Measurements from ENCODE around the gene SMG9.

SMG9 gene

GRCh38 chr19:43754503-43755255 is at the start of gene SMG9:
Gene SMG9, minus strand, starts transcription at chr19:43754962. Its CDS starts 4,221 bp downstream, at chr19:43750741.
- DNase-seq (ENCODE audit: low read depth, low spot score) = peak; percentile 78

- DNase-seq (ENCODE audit: low read depth, low spot score) = no peak
These were observed 49.7 kb upstream of the SMG9 start for GRCh38 chr19:43804432-43804831.

GRCh38 chr19:43802216-43802951 is 47.6 kb upstream of the SMG9 start, which contains the start of gene LYPD5:
Gene LYPD5, minus strand, starts transcription at chr19:43802447. Its CDS starts 67 bp downstream, at chr19:43802380.
- DNase-seq (ENCODE audit: low read depth, low spot score) = no peak

GRCh38 chr19:43799502-43800142 is 44.9 kb upstream of the SMG9 start:
- no peak for DNase-seq (ENCODE audit: low read depth, low spot score)

GRCh38 chr19:43798546-43799409 is 44.0 kb upstream of the SMG9 start:
- DNase-seq (ENCODE audit: low read depth, low spot score) = no peak

- no peak for DNase-seq (ENCODE audit: low read depth, low spot score)
These were observed 43.3 kb upstream of the SMG9 start for GRCh38 chr19:43798026-43798545.

GRCh38 chr19:43797556-43797955 is 42.8 kb upstream of the SMG9 start:
- DNase-seq (ENCODE audit: low read depth, low spot score) = no peak

- no peak for DNase-seq (ENCODE audit: low read depth, low spot score)
These were observed 42.4 kb upstream of the SMG9 start for GRCh38 chr19:43797118-43797517.

- no peak for DNase-seq (ENCODE audit: low read depth, low spot score)
These were observed 35.8 kb upstream of the SMG9 start for GRCh38 chr19:43790587-43790986.

- DNase-seq (ENCODE audit: low read depth, low spot score) = no peak
These were observed 34.3 kb upstream of the SMG9 start for GRCh38 chr19:43789029-43789428.

GRCh38 chr19:43786665-43787064 is 31.9 kb upstream of the SMG9 start:
- DNase-seq (ENCODE audit: low read depth, low spot score) = no peak

GRCh38 chr19:43784981-43785808 is 30.4 kb upstream of the SMG9 start:
- no peak for DNase-seq (ENCODE audit: low read depth, low spot score)

- no peak for DNase-seq (ENCODE audit: low read depth, low spot score)
These were observed 29.6 kb upstream of the SMG9 start for GRCh38 chr19:43784241-43784980.

GRCh38 chr19:43783636-43784035 is 28.9 kb upstream of the SMG9 start:
- DNase-seq (ENCODE audit: low read depth, low spot score) = no peak

GRCh38 chr19:43782689-43783231 is 28.0 kb upstream of the SMG9 start:
- no peak for DNase-seq (ENCODE audit: low read depth, low spot score)

GRCh38 chr19:43782311-43782660 is 27.5 kb upstream of the SMG9 start:
- DNase-seq (ENCODE audit: low read depth, low spot score) = no peak

GRCh38 chr19:43781630-43782310 is 27.0 kb upstream of the SMG9 start:
- no peak for DNase-seq (ENCODE audit: low read depth, low spot score)

GRCh38 chr19:43780706-43781525 is 26.2 kb upstream of the SMG9 start, which contains the start of gene KCNN4:
Gene KCNN4, minus strand, starts transcription at chr19:43780973. Its CDS starts 112 bp downstream, at chr19:43780861.
- no peak for DNase-seq (ENCODE audit: low read depth, low spot score)

All from iPS DF 19.7 (cell line).